COLO668 (cell line): ENCODE results near the gene ACYP2.
"Not testable (repeated sequence)": the region's sequence is repeated elsewhere in the genome, so short reads cannot be mapped to it uniquely, and the experiment has no call there.

Experiments used
- DNase-seq: peaks from one replicate; lab custom pipeline; 2025; ENCODE audit not compliant: unreplicated experiment; lab: John Stamatoyannopoulos, UW

The ACYP2 gene

DNA sequence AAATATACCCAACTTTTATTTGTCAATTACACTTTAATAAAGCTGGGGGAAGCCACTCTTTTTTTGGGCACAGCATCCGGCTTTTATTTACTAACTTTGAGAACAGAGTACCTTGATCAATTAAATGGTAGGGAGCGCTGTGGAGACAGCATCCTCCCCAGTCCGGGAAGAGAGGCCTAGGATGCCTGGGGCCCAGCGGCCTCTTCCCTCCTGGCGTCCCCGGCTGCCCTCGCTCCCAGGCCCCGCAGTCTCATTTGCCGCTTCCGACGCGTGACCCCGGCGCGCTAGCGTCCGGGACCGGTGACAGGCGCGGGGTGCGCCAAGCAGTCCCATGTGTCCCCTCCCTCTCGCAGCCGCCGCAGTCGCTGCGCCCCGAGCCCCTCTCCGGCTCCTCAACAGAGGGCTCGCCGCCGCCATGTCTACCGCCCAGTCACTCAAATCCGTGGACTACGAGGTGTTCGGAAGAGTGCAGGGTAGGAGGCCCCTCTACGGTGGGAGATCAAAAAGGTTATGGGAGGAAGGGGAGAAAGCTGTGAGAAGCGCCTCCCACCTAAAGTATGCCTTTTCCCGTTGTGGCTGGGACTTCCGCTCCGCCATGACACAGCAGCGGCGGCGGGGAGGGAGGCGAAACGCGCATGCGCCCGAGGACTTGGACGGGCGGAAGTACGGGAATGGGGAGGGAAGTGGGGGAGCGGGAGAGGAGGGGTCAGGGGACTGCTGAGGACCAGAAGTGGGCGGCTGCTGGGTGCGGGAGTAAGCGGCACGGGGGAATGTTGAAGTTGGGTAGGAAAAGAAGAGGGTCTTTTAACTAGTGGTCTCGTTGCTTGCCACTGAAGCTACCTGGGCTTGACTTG lies at the start of gene ACYP2:
Gene ACYP2, plus strand, starts transcription at position 332 of the 854 bp plus-strand sequence.
- peak; percentile 95 for DNase-seq

DNA sequence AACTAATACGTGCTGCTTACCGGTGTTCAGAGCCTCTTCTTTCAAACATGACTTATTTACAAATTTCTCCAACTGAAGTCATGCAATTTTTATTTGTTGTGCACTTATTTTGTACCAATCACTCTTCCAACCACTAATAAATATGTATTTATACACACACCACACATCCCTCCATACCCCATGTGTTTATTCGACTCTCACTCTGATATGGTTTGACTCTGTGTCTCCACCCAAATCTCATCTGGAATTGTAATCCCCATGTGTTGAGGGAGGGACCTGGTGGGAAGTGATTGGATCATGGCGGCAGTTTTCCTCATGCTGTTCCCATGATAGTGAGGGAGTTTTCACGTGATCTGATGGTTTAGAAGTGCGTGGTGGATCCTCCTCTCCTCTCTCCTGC lies 49.5 kb upstream of the ACYP2 start:
- no peak for DNase-seq

DNA sequence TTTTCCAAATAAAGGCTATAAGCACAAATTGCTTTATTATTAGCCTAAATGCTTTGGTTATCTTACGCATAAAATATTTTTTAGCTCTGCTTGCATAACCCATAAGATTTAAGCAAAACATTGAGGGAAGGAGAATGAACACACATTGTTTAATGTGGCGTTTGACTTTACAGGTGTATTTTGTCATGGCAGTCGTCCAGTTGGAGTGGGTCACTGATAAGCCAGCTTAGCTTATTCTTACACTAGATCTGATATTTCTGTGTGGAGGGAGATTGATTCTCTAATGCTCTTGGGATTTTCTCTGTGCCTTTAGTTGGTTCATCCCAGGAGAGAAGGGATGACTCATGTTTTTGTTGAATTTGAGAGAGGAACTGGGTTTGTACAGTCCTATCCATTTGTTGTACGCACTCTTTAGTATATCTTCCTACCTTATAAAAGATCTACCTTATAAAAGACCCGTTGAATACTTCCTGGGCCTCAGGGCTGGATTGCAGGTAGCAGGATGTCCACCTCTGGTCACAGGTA lies 47.5 kb upstream of the ACYP2 start:
- no peak for DNase-seq

DNA sequence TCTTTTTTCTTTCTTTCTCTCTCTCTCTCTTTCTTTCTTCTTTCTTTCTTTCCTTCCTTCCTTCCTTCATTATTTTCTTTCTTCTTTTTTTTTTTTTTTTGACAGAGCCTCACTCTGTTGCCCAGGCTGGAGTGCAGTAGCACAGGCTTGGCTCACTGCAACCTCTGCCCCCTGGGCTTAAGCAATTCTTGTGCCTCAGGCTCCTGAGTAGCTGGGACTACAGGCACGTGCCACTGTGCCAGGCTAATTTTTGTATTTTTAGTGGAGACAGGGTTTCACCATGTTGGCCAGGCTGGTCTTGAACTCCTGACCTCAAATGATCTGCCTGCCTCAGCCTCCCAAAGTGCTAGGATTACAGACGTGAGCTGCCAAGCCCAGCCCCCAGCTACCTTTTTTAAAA lies 42.9 kb upstream of the ACYP2 start:
- not testable (repeated sequence) for DNase-seq

DNA sequence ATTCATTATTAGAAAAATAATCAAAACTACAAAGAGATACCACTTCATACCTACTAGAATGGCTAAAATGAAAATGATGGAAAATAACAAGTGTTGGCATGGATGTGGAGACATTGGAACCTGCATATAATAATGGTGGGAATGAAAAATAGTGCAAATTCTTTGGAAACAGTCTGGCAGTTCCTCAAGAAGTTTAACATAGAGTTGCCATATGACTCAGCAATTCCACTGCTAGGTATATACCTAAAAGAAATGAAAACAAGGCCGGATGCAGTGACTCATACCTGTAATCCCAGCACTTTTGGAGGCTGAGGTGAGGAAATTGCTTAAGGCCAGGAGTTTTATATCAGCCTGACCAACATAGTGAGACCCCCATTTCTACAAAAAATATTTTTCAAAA lies 41.6 kb upstream of the ACYP2 start:
- no peak for DNase-seq

DNA sequence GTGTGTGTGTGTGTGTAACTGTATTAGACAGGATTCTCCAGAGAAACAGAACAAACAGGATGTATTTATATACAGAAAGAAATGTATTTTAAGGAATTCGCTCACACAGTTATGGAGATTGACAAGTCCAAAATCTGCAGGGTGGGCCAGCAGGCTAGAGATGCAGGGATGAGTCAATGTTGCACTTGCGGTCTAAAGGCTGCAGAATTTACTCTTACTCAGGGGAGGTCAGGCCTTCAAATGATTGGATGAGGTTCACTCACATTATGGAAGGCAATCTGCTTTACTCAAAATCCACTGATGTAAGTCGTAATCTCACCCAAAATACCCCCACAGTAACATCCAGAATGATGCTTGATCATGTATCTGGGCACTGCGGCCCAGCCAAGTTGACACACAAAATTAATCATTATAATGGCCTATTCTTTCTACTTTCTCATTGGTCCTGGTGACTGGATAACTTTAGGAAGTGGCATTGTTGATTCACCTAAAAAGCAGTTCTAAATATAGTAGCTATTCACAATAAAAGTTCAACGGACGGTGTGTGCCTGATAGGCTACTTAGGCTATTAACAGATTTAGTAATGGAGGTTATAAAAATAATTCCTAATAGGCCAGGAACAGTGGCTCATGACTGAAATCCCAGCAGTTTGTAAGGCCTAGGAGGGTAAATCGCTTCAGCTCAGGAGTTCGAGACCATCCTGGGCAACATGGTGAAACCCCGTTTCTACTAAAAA lies 40.6 kb upstream of the ACYP2 start:
- DNase-seq, result no peak

DNA sequence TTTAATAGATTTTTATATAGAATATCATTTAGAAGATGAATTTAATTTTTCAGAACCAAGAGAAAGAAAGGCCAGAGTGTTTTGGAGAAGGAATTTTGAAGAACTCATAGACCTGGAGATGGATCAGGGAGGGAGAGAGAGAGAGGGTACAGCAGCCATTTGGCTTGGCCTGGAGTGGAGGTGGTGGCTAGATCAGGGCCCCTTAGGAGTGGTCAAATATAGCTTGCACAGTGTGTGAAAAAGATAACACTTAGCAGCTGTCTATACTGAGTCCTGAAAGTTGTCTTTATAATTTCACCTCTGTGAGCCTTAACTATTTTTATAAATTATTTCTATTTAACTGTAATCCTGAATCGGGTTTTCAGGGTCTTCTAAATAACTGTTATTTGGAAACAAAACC lies 38.8 kb upstream of the ACYP2 start:
- no peak for DNase-seq

DNA sequence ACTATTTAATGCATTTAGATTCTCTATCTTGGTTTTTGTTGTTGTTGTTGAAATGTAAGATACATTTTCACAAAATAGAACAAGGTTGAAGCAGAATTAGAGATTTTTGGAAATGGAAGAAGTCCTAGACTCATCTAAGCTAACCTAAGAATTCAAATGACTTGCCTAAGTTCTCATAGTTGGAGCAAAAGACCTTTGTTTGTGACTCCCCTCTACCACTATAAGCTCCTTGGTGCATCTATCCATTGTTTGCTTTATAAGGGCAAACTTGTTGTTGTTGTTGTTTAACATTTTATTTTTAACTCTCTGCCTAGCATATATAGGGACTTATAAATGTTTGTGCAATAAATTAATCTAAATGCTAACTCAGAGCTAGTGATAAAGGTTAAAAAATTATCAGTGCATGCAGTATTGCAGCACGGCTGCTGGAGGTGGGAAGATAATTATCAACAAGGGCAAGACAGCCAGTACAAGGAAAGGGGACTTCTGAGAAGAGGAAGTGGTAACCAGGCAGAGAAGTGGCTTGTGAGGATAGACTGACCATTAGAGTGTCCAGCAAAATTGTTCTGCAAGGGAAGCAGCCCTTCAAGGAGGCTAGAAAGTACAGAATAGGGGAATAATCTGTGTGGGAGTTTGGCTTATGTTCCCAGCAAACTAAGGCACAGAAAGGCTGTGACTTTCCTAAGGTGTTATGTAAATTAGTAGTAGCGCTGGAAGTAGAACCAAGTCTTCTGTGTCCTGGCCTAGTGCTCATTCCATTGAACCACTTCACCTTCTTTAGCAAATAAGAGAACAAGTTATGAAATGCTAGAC lies 38.1 kb upstream of the ACYP2 start:
- DNase-seq, result no peak

DNA sequence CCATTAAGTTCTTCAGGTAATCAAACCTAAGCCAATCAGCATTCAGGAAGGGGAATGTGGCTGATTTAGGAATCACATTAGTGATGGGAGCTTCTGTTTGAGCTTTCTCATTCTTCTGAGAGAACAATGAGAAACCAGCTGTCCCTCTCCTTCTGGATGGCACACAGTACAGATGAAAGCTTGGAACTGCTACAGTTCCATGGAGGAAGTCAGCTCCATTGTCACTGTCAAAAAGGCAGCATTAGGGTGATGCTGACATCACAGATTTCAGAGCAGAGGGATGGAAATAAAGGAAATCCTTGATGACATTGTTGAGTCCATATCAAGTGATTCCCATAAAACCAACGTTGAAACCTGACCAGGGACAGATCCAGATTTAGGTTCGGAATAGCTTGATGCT lies 36.1 kb upstream of the ACYP2 start:
- no peak for DNase-seq

DNA sequence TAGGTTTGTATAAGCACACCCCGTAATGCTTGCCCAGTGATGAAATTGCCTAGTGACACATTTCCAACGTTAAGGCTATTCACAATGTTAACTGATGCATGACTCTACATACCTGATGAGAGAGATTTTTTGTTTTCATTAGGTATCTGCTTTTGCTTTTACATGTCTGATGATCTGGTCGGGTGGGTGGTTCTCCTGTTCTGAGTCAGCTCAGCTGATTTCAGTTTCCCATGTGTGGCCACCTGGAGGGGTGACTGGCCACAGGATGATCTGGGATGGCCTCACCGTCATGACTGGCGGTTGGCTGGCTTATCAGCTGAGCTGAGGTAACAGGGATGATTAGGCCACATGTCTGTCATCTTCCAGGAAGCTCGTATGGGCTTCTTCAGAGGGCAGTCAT lies 33.8 kb upstream of the ACYP2 start:
- DNase-seq, result peak; percentile 80

DNA sequence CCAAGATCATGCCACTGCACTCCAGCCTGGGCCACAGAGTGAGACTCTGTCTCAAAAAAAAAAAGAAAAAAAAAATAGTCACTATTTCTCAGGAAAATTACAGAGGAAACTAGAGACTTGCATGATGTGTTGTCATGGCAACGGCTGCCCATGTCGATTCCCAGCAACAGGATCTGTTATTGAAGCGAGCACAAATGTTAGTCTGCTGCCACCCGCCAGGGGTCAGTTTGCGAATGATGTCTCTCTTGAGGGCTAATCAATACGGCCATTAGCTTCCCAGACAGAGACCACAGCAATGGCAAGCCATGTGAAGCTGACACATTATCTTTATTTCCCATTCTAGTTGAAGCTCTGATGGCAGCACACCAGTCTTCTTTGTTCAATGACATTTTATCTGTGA lies 32.4 kb upstream of the ACYP2 start:
- DNase-seq, result no peak

DNA sequence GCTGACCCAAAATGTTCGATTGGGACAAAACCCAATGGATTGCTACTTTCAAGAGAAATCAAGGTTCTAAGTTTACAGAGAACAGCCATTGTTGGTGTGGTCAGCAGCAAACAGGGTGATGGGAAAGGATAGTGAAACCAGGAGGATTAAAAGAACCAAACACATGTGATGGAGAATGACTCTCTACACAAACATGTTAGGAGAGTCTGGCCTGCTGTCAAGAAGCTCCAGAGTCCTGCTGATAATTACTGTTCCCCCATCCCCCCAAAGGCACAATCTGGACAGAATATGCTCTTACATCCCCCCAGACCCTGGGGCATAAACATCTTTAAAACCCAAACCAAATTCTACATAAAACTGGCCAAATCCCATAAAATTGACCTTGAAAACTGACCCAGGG lies 32.0 kb upstream of the ACYP2 start:
- DNase-seq, result no peak

DNA sequence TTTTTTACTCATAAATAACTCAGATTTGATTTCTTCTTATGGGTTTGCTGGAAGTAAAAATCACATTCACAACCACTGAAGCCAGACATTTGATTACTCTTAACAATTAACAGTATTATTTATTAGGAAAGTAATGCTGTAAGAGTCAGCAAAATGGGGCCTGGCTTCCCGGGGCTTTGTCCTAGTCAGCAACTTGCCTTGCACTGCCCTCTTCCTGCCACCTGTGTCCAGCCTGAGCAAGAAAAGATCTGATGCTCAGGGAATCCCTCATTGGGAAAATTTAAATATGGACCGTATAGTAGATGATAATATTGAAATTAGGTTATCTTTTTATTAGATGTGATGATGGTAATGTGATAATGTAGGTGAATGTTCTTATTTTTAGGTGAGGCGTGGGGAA lies 30.8 kb upstream of the ACYP2 start:
- DNase-seq, result peak; percentile 11

DNA sequence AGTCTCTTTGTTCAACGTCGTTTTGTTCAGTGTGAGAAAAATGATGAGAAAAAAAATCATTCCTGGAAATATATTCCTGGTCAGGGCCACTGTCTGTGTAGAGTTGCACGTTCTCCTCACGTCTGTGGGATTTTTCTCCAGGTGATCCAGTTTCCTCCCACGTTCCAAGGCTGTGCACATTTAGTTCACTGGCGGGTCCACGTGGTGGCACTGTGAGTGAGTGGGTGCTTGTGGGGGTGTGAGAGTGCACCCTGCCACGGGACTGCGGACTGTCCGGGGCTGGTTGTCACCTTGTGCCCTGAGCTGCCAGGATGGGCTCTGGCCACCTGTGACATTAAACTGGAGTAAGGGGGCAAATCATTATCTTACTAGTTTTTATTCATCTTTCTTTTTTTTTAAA lies 30.3 kb upstream of the ACYP2 start:
- no peak for DNase-seq

DNA sequence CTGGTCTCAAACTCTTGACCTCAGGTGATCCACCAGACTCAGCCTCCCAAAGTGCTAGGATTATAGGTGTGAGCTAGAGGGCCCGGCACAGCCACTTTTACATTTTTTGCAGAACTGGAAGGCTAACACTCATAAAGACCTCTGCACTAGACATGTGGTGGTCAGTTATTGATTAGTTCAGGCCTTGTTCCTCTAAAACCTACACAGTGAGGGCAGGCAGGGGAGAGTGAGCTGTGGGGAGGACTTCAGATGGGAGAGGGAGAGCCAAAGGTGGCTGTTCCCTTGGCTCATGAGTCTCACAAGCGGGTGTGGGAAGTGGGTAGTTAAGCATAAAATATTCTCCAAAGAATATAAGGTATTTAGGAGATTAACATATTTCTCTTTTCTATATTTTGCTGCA lies 29.3 kb upstream of the ACYP2 start:
- DNase-seq, result no peak

DNA sequence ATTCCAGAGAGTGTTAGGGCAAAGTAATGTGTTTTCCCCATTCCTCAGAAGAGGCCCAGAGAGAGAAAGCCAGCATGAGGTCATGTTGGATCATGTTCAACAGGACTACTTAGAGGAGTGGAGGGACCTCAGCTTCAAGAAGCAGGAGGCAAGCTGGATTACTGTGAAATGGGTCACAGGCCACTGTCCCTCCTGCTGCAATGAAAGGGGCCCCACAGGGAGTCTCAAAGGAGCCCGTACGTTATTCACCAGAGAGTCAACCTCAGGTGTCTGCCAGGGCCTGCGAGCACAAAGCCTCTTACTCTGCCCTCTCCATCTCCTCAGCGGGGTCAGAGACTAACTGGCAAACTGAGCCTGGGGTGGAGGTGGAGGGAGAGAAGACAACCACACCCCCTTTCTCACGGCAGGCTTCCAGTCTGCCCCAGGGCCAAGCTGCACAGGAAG lies 27.2 kb upstream of the ACYP2 start:
- DNase-seq, result no peak

DNA sequence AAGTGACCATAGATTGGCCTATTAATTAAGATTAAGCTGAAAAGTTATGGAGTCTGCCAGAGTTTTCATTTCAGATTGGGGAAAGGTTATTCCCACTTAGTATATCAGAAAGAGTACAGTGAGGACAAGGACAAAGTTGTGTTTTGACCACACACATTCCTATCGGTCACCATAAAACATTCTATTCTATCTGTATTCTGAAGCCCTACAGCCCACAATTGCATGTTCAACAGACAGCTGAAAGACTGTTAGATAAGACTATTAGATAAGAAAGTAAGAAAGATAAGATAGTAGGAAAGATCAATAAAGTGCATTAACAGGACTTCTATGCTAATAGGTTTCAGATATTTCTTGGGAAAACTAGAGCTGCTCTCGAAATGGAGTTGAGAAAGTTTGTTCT lies 26.7 kb upstream of the ACYP2 start:
- no peak for DNase-seq

DNA sequence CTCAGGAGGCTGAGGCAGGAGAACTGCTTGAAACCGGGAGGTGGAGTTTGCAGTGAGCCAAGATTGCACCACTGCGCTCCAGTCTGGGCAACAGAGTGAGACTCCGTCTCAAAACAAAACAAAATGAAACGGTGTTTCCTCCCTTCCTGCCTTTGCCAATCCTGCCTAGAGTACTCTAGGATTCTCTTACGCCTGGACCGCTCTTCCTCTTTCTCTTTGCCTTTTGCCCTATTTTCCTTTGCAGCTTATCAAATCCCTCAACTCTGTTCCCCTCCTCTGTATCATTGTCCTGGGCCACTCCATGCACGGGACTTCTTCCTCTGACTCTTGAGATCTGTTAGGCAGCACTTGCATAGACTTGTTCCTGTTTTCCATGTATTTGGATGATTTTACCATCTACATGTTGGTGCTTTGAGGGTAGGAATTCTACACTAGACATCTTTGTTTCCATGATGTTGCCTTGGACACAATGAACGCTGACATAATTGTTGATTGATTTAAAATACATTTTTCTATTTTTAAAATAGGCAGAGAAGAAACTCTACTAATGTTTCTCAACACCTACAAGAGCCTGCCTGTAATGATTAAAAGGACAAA lies 24.8 kb upstream of the ACYP2 start:
- DNase-seq, result no peak

DNA sequence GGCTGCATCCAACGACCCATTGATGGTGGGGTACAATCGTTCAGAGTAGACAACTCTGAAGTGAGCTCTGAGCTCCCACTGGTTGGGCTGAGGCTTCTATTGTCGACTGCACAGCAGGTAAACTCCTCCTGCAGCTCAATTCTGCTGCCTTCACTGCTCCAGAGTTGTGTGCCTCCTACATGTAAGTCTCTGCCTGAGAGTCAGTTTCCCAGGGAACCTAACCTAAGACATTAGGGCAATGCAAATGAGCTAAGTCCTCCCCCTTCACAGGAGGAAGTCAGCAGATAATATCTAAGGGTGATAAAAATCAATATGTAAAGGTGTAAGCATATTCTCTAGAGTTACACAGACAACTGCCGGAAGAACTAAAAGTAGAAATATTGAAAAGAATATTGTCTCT lies 22.5 kb upstream of the ACYP2 start:
- no peak for DNase-seq

DNA sequence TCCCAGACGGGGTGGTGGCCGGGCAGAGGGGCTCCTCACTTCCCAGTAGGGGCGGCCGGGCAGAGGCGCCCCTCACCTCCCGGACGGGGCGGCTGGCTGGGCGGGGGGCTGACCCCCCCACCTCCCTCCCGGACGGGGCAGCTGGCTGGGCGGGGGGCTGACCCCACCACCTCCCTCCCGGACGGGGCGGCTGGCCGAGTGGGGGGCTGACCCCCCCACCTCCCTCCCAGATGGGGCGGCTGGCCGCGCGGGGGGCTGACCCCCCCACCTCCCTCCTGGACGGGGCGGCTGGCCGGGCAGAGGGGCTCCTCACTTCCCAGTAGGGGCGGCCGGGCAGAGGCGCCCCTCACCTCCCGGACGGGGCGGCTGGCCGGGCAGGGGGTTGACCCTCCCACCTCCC lies 20.0 kb upstream of the ACYP2 start:
- not testable (repeated sequence) for DNase-seq

DNA sequence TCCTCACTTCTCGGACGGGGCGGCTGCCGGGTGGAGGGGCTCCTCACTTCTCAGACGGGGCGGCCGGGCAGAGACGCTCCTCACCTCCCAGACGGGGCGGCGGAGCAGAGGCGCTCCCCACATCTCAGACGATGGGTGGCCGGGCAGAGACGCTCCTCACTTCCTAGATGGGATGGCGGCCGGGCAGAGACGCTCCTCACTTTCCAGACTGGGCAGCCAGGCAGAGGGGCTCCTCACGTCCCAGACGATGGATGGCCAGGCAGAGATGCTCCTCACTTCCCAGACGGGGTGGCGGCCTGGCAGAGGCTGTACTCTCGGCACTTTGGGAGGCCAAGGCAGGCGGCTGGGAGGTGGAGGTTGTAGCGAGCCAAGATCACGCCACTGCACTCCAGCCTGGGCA lies 19.3 kb upstream of the ACYP2 start:
- DNase-seq, result not testable (repeated sequence)
